HG03097 (cell line): ENCODE results near the gene LRRC31.

Experiments
- ATAC-seq: cut with Tn5 transposase; IDR thresholded peaks from one replicate; pipeline ENCODE4 v1.9.1; 2021; ENCODE audit not compliant: unreplicated experiment, low FRiP score

The LRRC31 gene

GRCh38 chr3:169869484-169870220, at the start of gene LRRC31:
Gene LRRC31 (minus strand): TSS chr3:169869935. CDS start chr3:169869807, 128 bp downstream.
- ATAC-seq, result no peak

- ATAC-seq, result no peak
These were observed 44.6 kb upstream of the LRRC31 start for GRCh38 chr3:169914321-169914720.

DNA sequence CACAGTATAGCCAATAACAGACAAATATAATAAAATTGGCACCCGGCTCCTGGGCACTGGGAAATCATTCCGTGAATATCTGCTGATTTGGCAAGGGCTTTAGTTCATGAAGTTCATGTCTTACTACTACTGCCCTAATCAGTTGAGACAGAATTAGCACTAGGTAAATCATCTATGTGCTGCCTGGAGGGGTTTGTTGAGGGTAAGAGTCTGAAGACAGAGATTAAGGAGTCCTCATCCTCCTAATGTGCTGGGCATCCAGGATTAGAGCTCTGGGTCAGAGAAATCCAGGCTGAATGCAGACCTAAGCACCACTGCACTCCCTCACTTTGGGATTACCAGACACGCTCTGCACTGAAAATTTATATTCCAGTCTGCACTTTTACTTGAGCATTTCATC, 43.6 kb upstream of the LRRC31 start:
- no peak for ATAC-seq

DNA sequence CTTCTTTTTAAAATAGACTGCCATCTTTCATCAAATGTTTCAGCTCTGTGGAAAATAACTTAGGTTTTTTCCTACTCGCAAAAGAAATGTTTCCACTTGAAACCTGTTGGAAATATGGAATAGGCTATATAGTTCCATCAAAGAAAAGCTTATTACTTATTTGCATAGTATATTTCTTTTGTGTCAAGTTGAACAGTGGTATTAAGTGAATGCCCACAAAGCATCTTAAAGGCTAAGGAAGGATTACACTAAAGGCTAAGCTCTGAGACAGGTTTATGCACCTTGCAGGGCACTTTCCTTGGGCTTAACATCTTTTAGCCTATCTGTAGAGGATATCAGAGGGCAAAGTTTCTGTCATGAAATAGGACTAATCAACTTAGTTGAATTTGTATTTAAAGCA, 41.5 kb upstream of the LRRC31 start, which contains the start of gene SAMD7:
Gene SAMD7 (plus strand): TSS at position 301 of the 400 bp plus-strand sequence. CDS start 7,927 bp downstream, outside the sequence.
- no peak for ATAC-seq

- ATAC-seq, result no peak
These were observed 38.2 kb upstream of the LRRC31 start for GRCh38 chr3:169907944-169908343.

- no peak for ATAC-seq
These were observed 37.7 kb upstream of the LRRC31 start for GRCh38 chr3:169907476-169907875.

GRCh38 chr3:169905404-169905803, 35.7 kb upstream of the LRRC31 start:
- ATAC-seq, result no peak

DNA sequence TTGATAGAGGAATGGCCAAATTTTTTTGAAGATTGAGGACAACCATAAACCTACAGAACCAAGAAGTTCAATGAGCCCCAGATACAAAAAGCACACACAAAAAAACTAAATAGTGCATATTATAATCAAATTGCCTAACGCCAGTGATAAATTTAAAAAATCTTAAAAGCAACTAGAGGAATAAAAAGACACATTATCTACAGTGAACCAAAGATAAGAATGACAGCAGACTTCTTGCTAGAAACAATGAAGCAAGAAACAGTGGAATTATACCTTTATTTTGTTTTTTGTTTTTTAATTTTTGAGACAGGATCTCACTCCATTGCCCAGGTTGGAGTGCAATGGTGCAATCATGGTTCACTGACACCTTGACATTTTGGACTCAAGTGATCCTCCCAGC, 31.7 kb upstream of the LRRC31 start:
- ATAC-seq, result no peak

DNA sequence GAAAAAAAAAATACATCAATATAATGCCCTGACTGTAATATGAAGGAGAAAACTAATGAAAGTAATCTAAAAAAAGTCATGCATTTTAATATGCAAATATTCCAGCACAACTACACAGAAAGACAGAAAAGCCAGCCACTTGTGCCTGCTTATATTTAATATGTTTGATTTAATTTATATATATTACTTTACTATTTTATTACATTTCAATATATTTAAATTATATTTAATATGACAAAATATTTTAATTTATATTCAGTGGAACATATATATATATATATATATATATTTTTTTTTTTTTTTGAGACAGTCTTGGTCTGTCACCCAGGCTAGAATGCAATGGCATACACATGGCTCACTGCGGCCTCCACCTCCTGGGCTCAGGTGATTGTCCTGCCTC, 27.5 kb upstream of the LRRC31 start:
- no peak for ATAC-seq

DNA sequence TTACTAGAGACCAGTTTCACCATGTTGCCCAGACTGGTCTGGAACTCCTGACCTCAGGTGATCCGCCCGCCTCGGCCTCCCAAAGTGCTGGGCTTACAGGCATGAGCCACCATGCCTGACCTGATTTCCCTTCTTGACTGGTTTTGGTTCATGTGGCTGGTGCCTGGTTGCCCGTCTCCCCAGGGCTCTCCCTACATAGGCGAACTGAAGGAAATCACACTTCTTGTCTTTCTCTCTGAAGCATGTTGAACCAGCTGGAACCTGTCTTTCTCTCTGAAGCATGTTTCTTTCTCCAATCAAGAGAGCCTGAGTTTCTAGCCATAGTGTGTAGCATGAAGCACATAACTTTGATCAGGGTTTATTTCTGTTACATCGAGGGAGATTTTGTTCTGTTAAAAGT, 25.3 kb upstream of the LRRC31 start:
- no peak for ATAC-seq

DNA sequence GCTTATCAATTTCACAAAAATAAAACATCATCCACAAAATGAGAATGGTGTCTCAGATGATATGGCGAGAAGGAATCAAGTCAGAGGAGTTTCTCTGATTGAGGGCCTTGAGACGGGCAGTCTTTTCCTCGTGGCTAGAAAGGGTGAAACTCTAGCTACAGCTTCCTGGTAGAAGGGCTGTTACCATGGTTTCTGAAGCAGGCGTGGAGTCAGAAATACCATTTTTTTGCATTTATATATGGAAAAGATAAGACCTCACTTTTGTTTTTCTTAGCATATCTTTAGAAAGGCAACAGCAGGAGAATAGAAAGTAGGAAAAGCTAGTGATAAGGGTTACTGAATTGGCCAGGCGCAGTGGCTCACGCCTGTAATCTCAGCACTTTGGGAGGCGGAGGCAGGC, 24.4 kb upstream of the LRRC31 start:
- no peak for ATAC-seq

GRCh38 chr3:169891886-169892285, 22.2 kb upstream of the LRRC31 start:
- ATAC-seq, result no peak

- no peak for ATAC-seq
These were observed 16.9 kb upstream of the LRRC31 start for GRCh38 chr3:169886671-169887070.

GRCh38 chr3:169880576-169881250, 11.0 kb upstream of the LRRC31 start:
- no peak for ATAC-seq

GRCh38 chr3:169879845-169880575, 10.3 kb upstream of the LRRC31 start:
- no peak for ATAC-seq

GRCh38 chr3:169879013-169879557, 9.3 kb upstream of the LRRC31 start:
- no peak for ATAC-seq

GRCh38 chr3:169871129-169871886, 1.6 kb upstream of the LRRC31 start:
- no peak for ATAC-seq

DNA sequence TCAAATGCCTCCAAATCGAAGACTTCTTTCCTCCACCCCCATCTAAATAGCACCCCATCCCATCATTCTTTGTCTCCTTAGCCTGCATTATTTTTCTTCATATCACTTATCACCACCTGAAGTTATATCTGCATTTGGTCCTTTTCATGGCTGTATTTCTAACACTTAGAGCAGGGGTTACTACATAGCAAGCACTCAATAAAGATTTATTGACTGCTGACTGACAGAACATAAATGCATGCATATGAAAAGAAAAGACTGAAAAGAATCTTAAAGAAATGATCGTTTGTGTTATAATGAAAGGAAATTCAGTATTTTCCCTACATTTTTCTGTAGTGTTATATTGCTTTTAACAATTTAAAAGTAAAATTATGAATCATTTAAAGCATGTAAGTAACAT, 1.4 kb downstream of the LRRC31 start:
- ATAC-seq, result no peak

GRCh38 chr3:169867584-169868210, 2.0 kb downstream of the LRRC31 start:
- ATAC-seq, result no peak

DNA sequence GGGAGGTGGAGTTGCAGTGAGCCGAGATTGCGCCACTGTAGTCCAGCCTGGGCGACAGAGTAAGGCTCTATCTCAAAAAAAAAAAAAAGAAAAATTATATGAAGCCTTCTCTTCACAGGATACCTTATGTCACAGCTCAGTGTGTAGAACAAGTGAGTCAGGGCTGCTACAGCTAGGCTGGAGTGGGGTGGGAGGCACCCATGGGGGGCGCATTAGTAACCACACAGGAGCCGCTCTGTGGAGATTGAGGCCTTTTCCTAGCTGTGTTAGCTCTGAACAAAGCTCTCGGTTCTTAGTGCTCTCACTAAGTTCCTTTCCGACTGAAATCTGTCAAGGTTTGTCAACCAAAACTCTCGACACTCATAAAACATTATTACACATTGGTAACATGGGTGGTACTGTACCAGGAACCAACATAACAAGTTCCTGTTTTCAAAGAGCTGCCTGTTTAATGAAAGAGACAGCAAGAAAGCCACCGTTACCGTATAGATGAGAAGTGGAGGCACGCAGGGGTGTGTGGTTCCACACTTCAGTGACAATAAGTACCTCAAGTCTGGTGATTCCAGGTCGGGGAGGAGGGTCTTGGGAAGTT, 4.5 kb downstream of the LRRC31 start:
- ATAC-seq, result no peak
